ENCODE data around the gene LGALS9.
"Not testable (repeated sequence)": the region's sequence is repeated elsewhere in the genome, so short reads cannot be mapped to it uniquely, and the experiment has no call there.

The LGALS9 gene

DNA sequence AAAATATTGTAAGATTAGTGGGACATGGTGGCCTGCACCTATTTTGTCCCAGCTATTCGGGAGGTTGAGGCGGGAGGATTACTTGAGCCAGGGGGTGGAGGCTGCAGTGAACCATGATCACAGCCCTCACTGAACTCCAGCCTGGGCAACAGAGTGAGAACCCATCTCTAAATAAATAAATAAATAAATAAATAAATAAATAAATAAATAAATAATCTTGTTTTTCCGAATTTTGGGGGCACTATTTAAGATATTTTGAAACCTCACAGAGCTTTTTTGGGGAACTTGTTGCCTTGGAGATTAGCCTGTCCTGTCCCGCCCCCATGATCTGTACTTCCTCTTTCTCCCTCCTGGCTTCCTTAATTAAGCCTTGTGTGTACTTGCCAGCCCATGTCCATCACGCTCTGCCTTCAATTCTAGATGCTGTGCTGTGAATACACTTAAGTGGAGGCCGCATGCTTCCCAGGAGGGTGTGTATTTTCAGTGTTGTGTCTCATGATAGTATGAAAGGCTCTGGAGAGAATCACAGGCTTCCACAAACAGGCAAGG, 4.4 kb downstream of the LGALS9 start:
- H3K9me3 ChIP-seq (ENCODE audit: low read length), result no peaks in the 10 kb centered on the region
- H3F3A ChIP-seq (ENCODE audit: insufficient read depth, low read length), result no peaks in the 10 kb centered on the region
- no peak for TF ChIP-seq EZH2 (IDR thresholded peaks at IDR 0.05; ENCODE audit: borderline replicate concordance, low read length)
- TF ChIP-seq, protein P1, sequence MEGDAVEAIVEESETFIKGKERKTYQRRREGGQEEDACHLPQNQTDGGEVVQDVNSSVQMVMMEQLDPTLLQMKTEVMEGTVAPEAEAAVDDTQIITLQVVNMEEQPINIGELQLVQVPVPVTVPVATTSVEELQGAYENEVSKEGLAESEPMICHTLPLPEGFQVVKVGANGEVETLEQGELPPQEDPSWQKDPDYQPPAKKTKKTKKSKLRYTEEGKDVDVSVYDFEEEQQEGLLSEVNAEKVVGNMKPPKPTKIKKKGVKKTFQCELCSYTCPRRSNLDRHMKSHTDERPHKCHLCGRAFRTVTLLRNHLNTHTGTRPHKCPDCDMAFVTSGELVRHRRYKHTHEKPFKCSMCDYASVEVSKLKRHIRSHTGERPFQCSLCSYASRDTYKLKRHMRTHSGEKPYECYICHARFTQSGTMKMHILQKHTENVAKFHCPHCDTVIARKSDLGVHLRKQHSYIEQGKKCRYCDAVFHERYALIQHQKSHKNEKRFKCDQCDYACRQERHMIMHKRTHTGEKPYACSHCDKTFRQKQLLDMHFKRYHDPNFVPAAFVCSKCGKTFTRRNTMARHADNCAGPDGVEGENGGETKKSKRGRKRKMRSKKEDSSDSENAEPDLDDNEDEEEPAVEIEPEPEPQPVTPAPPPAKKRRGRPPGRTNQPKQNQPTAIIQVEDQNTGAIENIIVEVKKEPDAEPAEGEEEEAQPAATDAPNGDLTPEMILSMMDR (IDR thresholded peaks at IDR 0.05; ENCODE audit: low read length), result no peak
- no peak overlapping the region for H3K27ac ChIP-seq (ENCODE audit: low read depth, low read length, poor library complexity, severe bottlenecking)
- H3K4me2 ChIP-seq (ENCODE audit: low read length), result no peak overlapping the region
- H2AFZ ChIP-seq (ENCODE audit: low read length), result no peak overlapping the region
- H3K36me3 ChIP-seq (ENCODE audit: insufficient read depth, low read length), result no peaks in the 10 kb centered on the region
- H4K20me1 ChIP-seq (ENCODE audit: insufficient read depth, low read length), result no peaks in the 10 kb centered on the region
- peaks cover 4% of the 10 kb centered on the region for H3K4me1 ChIP-seq (ENCODE audit: insufficient read depth, low read length, severe bottlenecking)
- H3K4me3 ChIP-seq (ENCODE audit: low read depth, low read length, poor library complexity, severe bottlenecking), result no peak overlapping the region
- H3K79me2 ChIP-seq (ENCODE audit: insufficient read depth, low read length), result no peaks in the 10 kb centered on the region
- no peaks in the 10 kb centered on the region for H3K27me3 ChIP-seq (ENCODE audit: insufficient read depth, low read length)
- H3K9me2 ChIP-seq (ENCODE audit: low read depth, low read length), result no peaks in the 10 kb centered on the region
- no peak overlapping the region for H3K9ac ChIP-seq (ENCODE audit: low read length)

GRCh38 chr17:27636005-27636520, 5.1 kb downstream of the LGALS9 start:
- not testable (repeated sequence) for H3K27ac ChIP-seq (ENCODE audit: low read depth, low read length, poor library complexity, severe bottlenecking); H4K20me1 ChIP-seq (ENCODE audit: insufficient read depth, low read length); H3K36me3 ChIP-seq (ENCODE audit: insufficient read depth, low read length); H3K9ac ChIP-seq (ENCODE audit: low read length); H3K27me3 ChIP-seq (ENCODE audit: insufficient read depth, low read length); H3K4me3 ChIP-seq (ENCODE audit: low read depth, low read length, poor library complexity, severe bottlenecking); H3K9me2 ChIP-seq (ENCODE audit: low read depth, low read length); H2AFZ ChIP-seq (ENCODE audit: low read length); H3K79me2 ChIP-seq (ENCODE audit: insufficient read depth, low read length); H3K4me2 ChIP-seq (ENCODE audit: low read length); H3F3A ChIP-seq (ENCODE audit: insufficient read depth, low read length); H3K4me1 ChIP-seq (ENCODE audit: insufficient read depth, low read length, severe bottlenecking); H3K9me3 ChIP-seq (ENCODE audit: low read length)

- H3K9me2 ChIP-seq (ENCODE audit: low read depth, low read length); H3K27me3 ChIP-seq (ENCODE audit: insufficient read depth, low read length); H3K79me2 ChIP-seq (ENCODE audit: insufficient read depth, low read length); H3K36me3 ChIP-seq (ENCODE audit: insufficient read depth, low read length); H3K9ac ChIP-seq (ENCODE audit: low read length); H3K4me2 ChIP-seq (ENCODE audit: low read length); H3K9me3 ChIP-seq (ENCODE audit: low read length); H4K20me1 ChIP-seq (ENCODE audit: insufficient read depth, low read length); H3K4me1 ChIP-seq (ENCODE audit: insufficient read depth, low read length, severe bottlenecking); H2AFZ ChIP-seq (ENCODE audit: low read length); H3K4me3 ChIP-seq (ENCODE audit: low read depth, low read length, poor library complexity, severe bottlenecking); H3F3A ChIP-seq (ENCODE audit: insufficient read depth, low read length); H3K27ac ChIP-seq (ENCODE audit: low read depth, low read length, poor library complexity, severe bottlenecking): not testable (repeated sequence)
Observed at GRCh38 chr17:27637818-27638217, 6.8 kb downstream of the LGALS9 start.

GRCh38 chr17:27638415-27638914, 7.5 kb downstream of the LGALS9 start:
- H3K4me1 ChIP-seq (ENCODE audit: insufficient read depth, low read length, severe bottlenecking); H3K27ac ChIP-seq (ENCODE audit: low read depth, low read length, poor library complexity, severe bottlenecking); H3K36me3 ChIP-seq (ENCODE audit: insufficient read depth, low read length); H3K79me2 ChIP-seq (ENCODE audit: insufficient read depth, low read length); H3K4me2 ChIP-seq (ENCODE audit: low read length); H3K4me3 ChIP-seq (ENCODE audit: low read depth, low read length, poor library complexity, severe bottlenecking); H4K20me1 ChIP-seq (ENCODE audit: insufficient read depth, low read length); H2AFZ ChIP-seq (ENCODE audit: low read length); H3K9ac ChIP-seq (ENCODE audit: low read length); H3K9me3 ChIP-seq (ENCODE audit: low read length); H3K9me2 ChIP-seq (ENCODE audit: low read depth, low read length); H3K27me3 ChIP-seq (ENCODE audit: insufficient read depth, low read length); H3F3A ChIP-seq (ENCODE audit: insufficient read depth, low read length): not testable (repeated sequence)
